ACC112 (cell line): ENCODE data around the gene REPIN1.

Source experiments
- H2AFZ ChIP-seq: fragments of 200-600 bp; sonication (generic); one replicate; pipeline ENCODE4 v1.6.0; 2017; ENCODE audit warnings: antibody characterized with exemption, low read length; ENCODE audit not compliant: unreplicated experiment
- H3K27ac ChIP-seq: fragments of 200-600 bp; sonication (generic); 2 replicates; pipeline ENCODE4 v1.5.1; 2014; ENCODE audit warnings: low read depth, mild to moderate bottlenecking, antibody characterized with exemption, low read length, moderate library complexity
- H3K27me3 ChIP-seq: fragments of 200-600 bp; sonication (generic); 2 replicates; pipeline ENCODE4 v1.6.1; 2014; ENCODE audit warnings: mild to moderate bottlenecking, antibody characterized with exemption, low read length, moderate library complexity, mixed read lengths; ENCODE audit not compliant: insufficient read depth
- H3K36me3 ChIP-seq: fragments of 200-600 bp; sonication (generic); 2 replicates; pipeline ENCODE4 v1.6.1; 2016; ENCODE audit warnings: mild to moderate bottlenecking, antibody characterized with exemption, low read length, moderate library complexity, mixed read lengths; ENCODE audit not compliant: insufficient read depth
- H3K4me1 ChIP-seq: fragments of 200-600 bp; sonication (generic); one replicate; pipeline ENCODE4 v1.6.1; 2016; ENCODE audit warnings: low read length, mixed read lengths; ENCODE audit not compliant: insufficient read depth, unreplicated experiment, control insufficient read depth
- H3K4me3 ChIP-seq: fragments of 200-600 bp; sonication (generic); 2 replicates; pipeline ENCODE4 v1.5.1; 2014; ENCODE audit warnings: mild to moderate bottlenecking, low read depth, low read length
- H3K79me2 ChIP-seq: fragments of 200-600 bp; sonication (generic); one replicate; pipeline ENCODE4 v1.6.0; 2016; ENCODE audit warnings: low read length; ENCODE audit not compliant: control insufficient read depth, unreplicated experiment, insufficient read depth

REPIN1 gene

DNA sequence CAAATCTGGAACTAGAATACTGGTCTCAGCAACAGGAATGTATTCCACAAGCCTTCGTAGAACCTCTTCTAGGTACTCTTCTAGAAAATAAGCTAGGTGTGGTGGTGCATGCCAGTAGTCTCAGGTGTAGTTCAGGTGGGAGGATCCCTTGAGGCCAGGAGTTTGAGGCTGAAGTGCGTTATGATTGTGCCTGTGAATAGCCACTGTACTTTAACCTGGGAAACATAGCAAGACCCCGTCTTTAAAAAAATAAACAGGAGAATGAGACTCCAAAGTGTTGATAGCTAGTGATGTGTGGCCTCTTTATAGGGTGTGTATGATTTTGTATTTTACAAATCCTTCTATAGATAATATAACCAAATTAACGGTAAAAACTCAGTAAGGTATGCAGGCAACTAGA, 9.0 kb downstream of the REPIN1 start:
- Histone ChIP-seq H3K4me3 (no peak overlapping the region), H3K79me2 (peaks cover 10% of the 10 kb centered on the region), H3K27ac (no peak overlapping the region), H3K36me3 (no peaks in the 10 kb centered on the region), H2AFZ (no peak overlapping the region), H3K27me3 (no peaks in the 10 kb centered on the region), H3K4me1 (peaks cover 9% of the 10 kb centered on the region)

GRCh38 chr7:150378115-150378852, 9.7 kb downstream of the REPIN1 start:
- no peaks in the 10 kb centered on the region for H3K27me3 ChIP-seq
- 0 out of 2 replicates have a peak overlapping the region, but pooled peaks have one; percentile 12 for H3K27ac ChIP-seq
- H3K4me3 ChIP-seq = peak overlapping the region; percentile 89
- peaks cover 9% of the 10 kb centered on the region for H3K4me1 ChIP-seq
- H3K36me3 ChIP-seq = no peaks in the 10 kb centered on the region
- H2AFZ ChIP-seq = peak overlapping the region; percentile 88
- peaks cover 14% of the 10 kb centered on the region for H3K79me2 ChIP-seq

DNA sequence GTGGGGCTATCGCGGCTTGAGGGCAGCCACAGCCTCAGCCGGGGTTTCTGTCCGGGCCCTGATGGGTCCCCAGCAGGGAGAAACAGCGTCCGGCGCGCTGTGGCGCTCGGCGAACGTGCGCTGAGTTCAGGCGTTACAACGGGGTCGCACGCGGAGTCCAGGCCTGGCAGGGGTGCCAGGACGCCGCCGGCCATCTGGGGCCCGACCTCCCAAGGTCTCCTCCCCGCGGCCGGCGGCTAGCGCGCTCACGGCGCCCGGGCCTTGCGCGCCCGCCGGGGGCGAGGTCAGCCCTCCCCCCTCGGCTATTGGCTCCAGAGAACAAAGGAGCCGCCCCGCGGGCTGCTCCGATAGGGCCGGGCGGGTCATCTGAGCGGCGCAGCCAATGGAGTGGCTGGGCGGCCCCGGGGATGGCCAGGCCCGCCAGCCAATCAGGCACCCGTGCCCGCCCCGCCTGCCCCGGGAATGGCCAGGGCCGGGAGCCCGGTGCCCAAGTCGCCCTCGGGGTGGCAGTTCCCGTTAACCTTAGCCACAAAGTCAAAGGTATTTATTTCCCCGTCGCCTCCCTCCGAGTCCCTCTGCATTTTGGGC, 10.3 kb downstream of the REPIN1 start, which contains the start of gene ZNF775:
Gene ZNF775 (plus strand): TSS at position 478 of the 588 bp plus-strand sequence. CDS start 9,141 bp downstream, outside the sequence.
- H3K27ac ChIP-seq = peak within 1 kb of the TSS; percentile 12; the same call in 1 of the 2 replicates
- H2AFZ ChIP-seq = peak within 1 kb of the TSS; percentile 88
- peaks cover 9% of the 10 kb centered on the region for H3K4me1 ChIP-seq
- peaks cover 15% of the 10 kb centered on the region for H3K79me2 ChIP-seq
- H3K27me3 ChIP-seq = no peaks in the 10 kb centered on the region
- H3K36me3 ChIP-seq = no peaks in the 10 kb centered on the region
- H3K4me3 ChIP-seq = peak within 1 kb of the TSS; percentile 89

DNA sequence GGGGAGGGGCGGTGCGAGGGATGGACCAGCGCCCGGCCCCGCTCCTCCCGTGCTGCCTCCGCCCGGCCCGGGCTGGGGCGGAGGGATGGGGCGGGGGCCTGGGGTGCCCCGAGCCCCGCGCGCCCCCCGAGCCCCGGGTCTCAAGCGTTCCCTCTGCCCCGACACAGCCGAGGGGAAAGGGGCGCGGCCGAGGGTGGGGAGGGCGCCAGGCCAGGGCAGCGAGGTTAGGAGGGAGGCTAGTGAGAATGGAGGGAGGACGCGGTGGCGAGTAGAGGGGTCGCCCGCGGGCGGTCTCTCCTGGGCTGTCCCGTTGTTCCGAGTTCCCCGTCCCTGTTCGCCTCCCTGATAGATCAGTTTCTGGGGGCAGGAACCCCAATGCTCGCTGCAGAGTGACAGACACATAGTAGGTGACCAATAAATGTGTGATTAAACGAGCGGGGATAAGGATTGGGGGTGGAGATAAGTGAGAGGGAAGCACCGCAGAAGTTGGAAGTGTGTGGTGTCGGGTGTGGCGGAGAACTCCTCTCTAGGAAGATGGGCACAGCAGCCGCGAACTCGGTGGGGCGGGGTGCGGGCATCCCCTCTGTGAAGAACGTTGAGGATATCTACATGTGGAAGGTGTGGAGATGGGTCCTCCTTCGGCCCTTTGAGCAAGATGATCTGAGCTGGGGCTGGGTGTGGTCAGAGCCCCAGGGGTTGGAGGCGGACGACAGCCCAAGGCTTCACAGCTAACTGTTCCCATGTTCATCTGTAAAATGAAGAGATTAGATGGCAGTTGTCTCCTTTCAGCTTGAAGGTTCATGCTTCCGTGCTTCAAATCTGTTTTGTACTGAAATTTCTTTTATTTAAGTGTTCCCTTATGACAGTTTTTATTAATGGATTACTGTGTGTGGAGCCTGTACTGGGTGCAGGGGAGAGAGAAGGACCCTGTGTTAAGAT, 11.1 kb downstream of the REPIN1 start:
- H3K27ac ChIP-seq = peak overlapping the region; percentile 10; the same call in 1 of the 2 replicates
- H3K27me3 ChIP-seq = no peaks in the 10 kb centered on the region
- peak overlapping the region; percentile 34 for H2AFZ ChIP-seq
- peaks cover 9% of the 10 kb centered on the region for H3K4me1 ChIP-seq
- H3K79me2 ChIP-seq = peaks cover 15% of the 10 kb centered on the region
- H3K4me3 ChIP-seq = peak overlapping the region; percentile 89
- no peaks in the 10 kb centered on the region for H3K36me3 ChIP-seq

DNA sequence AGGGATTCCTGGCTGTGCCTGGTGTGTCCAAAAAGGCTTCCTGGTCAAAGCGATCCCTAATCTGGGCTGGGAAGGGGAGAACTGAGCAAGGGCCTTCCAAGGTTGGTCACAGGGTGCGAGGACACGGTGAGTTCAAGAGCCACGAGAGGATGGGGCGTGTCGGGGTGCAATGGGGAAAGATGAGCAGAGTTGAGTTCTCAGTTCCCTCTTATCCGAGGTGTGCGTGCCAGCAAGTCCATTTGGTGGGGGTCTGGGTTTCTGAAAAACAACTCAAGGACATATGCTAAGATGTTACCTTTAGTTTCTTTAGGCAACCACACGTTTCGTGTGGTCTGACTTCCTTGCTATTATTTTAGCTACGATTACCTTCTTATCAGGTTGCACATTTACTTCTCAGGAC, 11.8 kb downstream of the REPIN1 start:
- H3K4me1 ChIP-seq = peaks cover 9% of the 10 kb centered on the region
- no peak overlapping the region for H3K27ac ChIP-seq
- peaks cover 15% of the 10 kb centered on the region for H3K79me2 ChIP-seq
- peak overlapping the region; percentile 89 for H3K4me3 ChIP-seq
- no peaks in the 10 kb centered on the region for H3K36me3 ChIP-seq
- no peaks in the 10 kb centered on the region for H3K27me3 ChIP-seq
- no peak overlapping the region for H2AFZ ChIP-seq

DNA sequence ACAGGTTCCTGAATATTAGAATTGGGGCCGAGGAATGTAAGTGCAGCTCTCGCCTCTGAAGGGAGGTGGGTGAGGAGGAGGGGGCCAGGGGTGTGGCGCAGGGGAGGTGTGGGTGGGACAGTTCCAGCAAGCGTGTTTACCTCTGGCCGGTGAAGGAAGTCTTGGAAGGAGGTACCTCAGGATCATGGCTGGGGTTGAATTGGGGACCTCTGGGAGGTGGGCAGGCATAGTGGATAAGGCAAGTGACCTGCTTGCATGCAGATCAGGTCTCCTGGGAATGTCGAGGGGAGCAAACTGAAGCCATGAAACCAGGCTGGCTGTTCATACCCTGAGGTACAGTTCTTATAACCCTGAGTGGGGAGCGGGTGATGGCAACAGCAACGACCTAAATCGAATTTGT, 12.5 kb downstream of the REPIN1 start:
- Histone ChIP-seq H3K4me1 (peaks cover 9% of the 10 kb centered on the region), H3K79me2 (peaks cover 15% of the 10 kb centered on the region)

DNA sequence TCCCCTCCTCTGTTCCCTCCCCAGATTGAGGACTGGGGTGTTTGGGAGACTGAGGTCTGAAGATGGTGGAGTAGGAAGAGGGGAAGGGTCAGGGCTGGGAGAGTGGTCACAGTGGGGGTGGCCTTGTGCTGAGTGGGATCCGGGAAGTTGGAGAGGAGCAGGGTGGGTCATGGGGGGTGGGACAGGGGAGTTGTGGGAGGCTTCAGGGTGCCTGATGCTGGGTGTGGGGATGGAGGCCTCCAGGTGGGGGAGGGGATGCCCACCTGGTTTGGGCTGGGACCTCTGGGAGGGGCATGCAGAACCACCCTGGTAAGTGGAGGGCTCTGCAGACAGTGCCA, 13.1 kb downstream of the REPIN1 start:
- Histone ChIP-seq H3K27ac (no peak overlapping the region), H3K79me2 (peaks cover 15% of the 10 kb centered on the region)

More for the DNA sequence above, 12.5 kb downstream of the REPIN1 start:
- H3K27me3 ChIP-seq = no peaks in the 10 kb centered on the region
- H3K36me3 ChIP-seq = no peaks in the 10 kb centered on the region
- H2AFZ ChIP-seq = no peak overlapping the region
- H3K4me3 ChIP-seq = no peak overlapping the region
- H3K27ac ChIP-seq = no peak overlapping the region

GRCh38 chr7:150382123-150382843, 13.7 kb downstream of the REPIN1 start:
- Histone ChIP-seq H3K27me3 (no peaks in the 10 kb centered on the region), H3K4me1 (peaks cover 9% of the 10 kb centered on the region), H2AFZ (no peak overlapping the region), H3K4me3 (no peak overlapping the region), H3K36me3 (no peaks in the 10 kb centered on the region), H3K79me2 (peaks cover 15% of the 10 kb centered on the region), H3K27ac (no peak overlapping the region)

More for the DNA sequence above, 13.1 kb downstream of the REPIN1 start:
- Histone ChIP-seq H3K27me3 (no peaks in the 10 kb centered on the region), H3K36me3 (no peaks in the 10 kb centered on the region), H3K4me3 (no peak overlapping the region), H3K4me1 (peaks cover 9% of the 10 kb centered on the region), H2AFZ (no peak overlapping the region)

DNA sequence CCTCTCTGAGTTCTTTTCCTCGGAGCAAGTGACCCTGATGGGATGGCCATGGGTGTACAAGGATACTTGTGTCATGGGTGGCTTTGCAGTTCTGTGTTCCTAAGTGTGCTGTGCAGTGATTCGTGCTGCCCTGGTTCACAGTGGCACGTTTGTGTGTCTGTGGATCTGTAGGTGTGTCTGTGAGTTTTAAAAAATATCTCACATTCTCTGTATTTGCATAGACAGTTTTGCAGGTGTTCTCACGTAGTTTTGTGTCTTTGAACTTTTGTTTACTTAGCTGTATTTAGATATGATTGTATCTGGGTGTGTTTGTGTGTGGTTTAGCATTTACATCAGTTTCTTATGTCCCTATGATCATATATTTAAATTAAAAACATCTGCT, 14.2 kb downstream of the REPIN1 start:
- Histone ChIP-seq H3K36me3 (no peaks in the 10 kb centered on the region), H3K79me2 (peaks cover 15% of the 10 kb centered on the region), H3K4me1 (peaks cover 8% of the 10 kb centered on the region), H3K27me3 (no peaks in the 10 kb centered on the region), H3K27ac (no peak overlapping the region), H3K4me3 (no peak overlapping the region), H2AFZ (no peak overlapping the region)
